ENCODE results near the gene SYNJ2BP.
"Not testable (repeated sequence)": the region's sequence is repeated elsewhere in the genome, so short reads cannot be mapped to it uniquely, and the experiment has no call there.

Gene SYNJ2BP, protein sequence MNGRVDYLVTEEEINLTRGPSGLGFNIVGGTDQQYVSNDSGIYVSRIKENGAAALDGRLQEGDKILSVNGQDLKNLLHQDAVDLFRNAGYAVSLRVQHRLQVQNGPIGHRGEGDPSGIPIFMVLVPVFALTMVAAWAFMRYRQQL

DNA sequence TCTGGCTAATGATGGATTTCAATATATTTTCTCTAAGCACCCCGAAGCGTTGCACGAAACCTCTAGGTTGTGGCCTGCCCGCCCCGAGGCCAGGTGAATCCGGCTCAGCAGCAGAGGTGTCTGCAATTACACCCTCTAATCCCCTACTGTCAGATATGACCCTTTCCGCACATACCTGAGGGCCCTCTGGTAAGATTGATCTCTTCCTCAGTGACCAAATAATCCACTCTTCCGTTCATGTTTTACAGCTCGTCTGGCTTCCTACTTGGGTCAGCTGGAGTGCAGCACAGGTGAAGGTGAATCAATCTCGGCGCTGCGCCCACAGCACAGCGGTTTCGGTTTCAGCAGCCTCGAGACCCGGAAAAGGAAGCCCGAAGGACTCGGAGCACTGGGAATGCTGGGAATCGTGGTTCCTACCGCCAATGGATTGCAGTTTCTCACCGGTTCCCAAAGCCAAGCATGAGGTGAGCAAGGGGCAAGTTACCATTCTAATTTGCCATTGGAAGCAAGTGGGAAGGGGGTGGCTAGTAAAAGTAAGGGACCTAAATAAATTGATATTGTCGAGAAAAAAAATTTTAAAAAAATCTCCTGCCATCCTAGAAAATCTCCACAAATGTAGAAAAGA lies at the start of gene SYNJ2BP:
Gene SYNJ2BP (minus strand): TSS at position 366 of the 625 bp plus-strand sequence. CDS start 127 bp downstream, at position 239.
- Histone ChIP-seq H3K27ac (ENCODE audit: low read length) (peak within 1 kb of the TSS; percentile 38), H3K36me3 (ENCODE audit: control insufficient read depth in 2 of 2, insufficient read depth in 2 of 2, low read length in 2 of 2) (peaks cover 0 to 2% of the 10 kb centered on the region in 2 donors), H3K4me3 (ENCODE audit: low read length in 2 of 2) (peak within 1 kb of the TSS; percentile 97), H3K4me1 (ENCODE audit: control insufficient read depth, insufficient read depth, low read length) (peaks cover 3% of the 10 kb centered on the region), H3K27me3 (ENCODE audit: control insufficient read depth in 1 of 2, insufficient read depth in 2 of 2, low read length in 2 of 2) (no peaks in the 10 kb centered on the region), H3K9ac (ENCODE audit: low read length in 2 of 2) (peak within 1 kb of the TSS; percentile 89 to 92), H3K9me3 (ENCODE audit: control insufficient read depth in 2 of 2, low read length in 2 of 2) (no peaks in the 10 kb centered on the region)

DNA sequence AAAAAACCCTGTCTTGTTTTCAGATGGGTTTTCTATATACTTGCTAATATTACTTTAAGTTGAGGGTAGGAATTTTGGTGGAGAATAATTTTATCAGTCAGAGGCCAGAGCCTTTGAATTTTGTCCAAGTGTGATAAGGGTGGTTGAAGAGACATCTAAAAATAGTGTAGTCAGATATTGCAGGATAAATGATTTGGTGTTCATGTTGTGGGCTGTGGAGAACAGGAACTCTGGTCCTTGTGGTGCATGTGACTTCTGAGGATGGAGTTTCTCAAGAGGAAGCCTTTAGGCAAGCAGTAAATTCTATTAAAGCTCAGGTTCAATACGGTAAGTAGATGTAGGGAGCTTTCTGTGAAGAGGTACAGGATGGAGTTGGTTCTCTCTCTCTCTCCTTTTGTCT lies 37.8 kb upstream of the SYNJ2BP start:
- H3K27me3 ChIP-seq (ENCODE audit: control insufficient read depth in 1 of 2, insufficient read depth in 2 of 2, low read length in 2 of 2): no peaks in the 10 kb centered on the region
- no peaks in the 10 kb centered on the region for H3K36me3 ChIP-seq (ENCODE audit: control insufficient read depth in 2 of 2, insufficient read depth in 2 of 2, low read length in 2 of 2)
- H3K4me3 ChIP-seq (ENCODE audit: low read length in 2 of 2): no peak overlapping the region
- no peaks in the 10 kb centered on the region for H3K4me1 ChIP-seq (ENCODE audit: control insufficient read depth, insufficient read depth, low read length)
- H3K9ac ChIP-seq (ENCODE audit: low read length in 2 of 2): no peak overlapping the region
- no peak overlapping the region for H3K27ac ChIP-seq (ENCODE audit: low read length)
- no peaks in the 10 kb centered on the region for H3K9me3 ChIP-seq (ENCODE audit: control insufficient read depth in 2 of 2, low read length in 2 of 2)

DNA sequence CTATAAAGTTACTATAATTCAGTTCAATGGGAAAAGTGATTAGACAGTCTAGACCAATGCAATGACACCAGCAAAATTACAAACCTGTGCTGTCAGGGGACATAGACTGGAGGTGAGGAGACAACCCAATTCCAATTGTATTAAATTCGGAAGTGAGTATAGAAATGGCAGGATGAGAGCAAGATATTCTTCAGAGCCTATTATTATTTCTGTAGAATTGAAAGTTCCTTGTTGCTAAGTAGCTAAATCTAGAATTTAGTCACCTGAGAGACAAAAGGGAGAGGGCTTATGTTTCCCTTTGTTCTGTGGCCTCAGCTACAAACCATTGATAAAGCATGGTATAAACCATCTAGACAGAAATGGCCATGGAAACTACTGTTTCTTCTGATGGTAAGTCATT lies 35.0 kb upstream of the SYNJ2BP start, which contains the start of gene ADAM21:
Gene ADAM21 (plus strand): TSS at position 301 of the 400 bp plus-strand sequence. CDS start 5,326 bp downstream, outside the sequence.
- no peak within 1 kb of the TSS for H3K27ac ChIP-seq (ENCODE audit: low read length)
- no peaks in the 10 kb centered on the region for H3K4me1 ChIP-seq (ENCODE audit: control insufficient read depth, insufficient read depth, low read length)
- H3K9me3 ChIP-seq (ENCODE audit: control insufficient read depth in 2 of 2, low read length in 2 of 2): no peaks in the 10 kb centered on the region
- no peaks in the 10 kb centered on the region for H3K27me3 ChIP-seq (ENCODE audit: control insufficient read depth in 1 of 2, insufficient read depth in 2 of 2, low read length in 2 of 2)
- no peaks in the 10 kb centered on the region for H3K36me3 ChIP-seq (ENCODE audit: control insufficient read depth in 2 of 2, insufficient read depth in 2 of 2, low read length in 2 of 2)
- no peak within 1 kb of the TSS for H3K9ac ChIP-seq (ENCODE audit: low read length in 2 of 2)
- no peak within 1 kb of the TSS for H3K4me3 ChIP-seq (ENCODE audit: low read length in 2 of 2)

DNA sequence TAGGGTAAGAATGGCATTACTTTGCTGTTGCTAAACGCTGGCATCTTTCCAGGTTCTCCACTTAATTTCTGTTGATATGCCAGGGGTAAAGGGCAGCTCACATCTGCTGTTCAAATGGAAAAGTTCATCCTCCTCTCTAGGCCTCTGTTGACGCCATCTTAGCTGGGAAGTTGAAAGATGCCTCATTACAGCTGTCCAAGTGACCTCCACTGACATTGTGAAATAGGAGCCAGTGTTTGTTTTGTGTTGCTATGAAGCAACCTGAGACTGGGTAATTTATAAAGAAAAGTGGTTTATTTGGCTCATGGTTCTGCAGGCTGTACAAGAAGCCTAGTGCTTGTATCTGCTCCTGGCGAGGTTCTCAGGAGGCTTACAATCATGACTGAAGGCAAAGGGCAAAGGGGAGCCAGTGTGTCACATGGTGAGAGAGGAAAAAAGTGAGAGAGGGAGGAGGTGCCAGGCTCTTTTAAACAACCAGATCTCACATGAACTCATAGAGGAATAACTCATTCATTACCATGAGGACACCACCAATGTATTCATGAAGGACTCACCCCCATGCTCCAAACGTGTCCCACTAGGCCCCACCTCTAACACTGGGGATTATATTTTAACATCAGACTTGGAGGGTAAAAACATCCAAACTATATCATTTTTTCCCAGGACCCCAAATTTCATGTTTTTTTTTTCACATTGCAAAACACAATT lies 31.9 kb upstream of the SYNJ2BP start:
- Histone ChIP-seq H3K36me3 (ENCODE audit: control insufficient read depth in 2 of 2, insufficient read depth in 2 of 2, low read length in 2 of 2) (no peaks in the 10 kb centered on the region), H3K9ac (ENCODE audit: low read length in 2 of 2) (no peak overlapping the region), H3K27me3 (ENCODE audit: control insufficient read depth in 1 of 2, insufficient read depth in 2 of 2, low read length in 2 of 2) (no peaks in the 10 kb centered on the region), H3K9me3 (ENCODE audit: control insufficient read depth in 2 of 2, low read length in 2 of 2) (no peaks in the 10 kb centered on the region), H3K4me1 (ENCODE audit: control insufficient read depth, insufficient read depth, low read length) (no peaks in the 10 kb centered on the region), H3K4me3 (ENCODE audit: low read length in 2 of 2) (no peak overlapping the region), H3K27ac (ENCODE audit: low read length) (no peak overlapping the region)

DNA sequence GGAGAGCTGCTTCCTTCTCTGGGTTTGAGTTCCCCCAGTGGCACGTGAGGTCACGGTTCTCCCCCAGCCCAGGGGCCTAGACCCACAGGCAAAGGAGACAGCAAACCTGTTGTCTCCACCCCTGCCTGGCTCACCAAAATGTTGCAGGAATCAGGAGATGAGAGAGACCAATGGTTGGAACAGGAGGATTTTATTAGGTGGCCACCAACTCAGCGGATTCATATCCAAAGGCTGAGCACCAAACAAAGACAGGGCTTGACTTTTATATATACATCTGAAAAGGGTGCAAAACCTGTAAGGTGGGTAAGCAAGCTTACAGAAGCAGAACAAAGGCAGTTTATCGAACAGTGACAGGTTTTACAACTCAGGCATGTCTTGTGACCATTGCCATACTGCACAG lies 25.9 kb upstream of the SYNJ2BP start:
- no peaks in the 10 kb centered on the region for H3K4me1 ChIP-seq (ENCODE audit: control insufficient read depth, insufficient read depth, low read length)
- H3K4me3 ChIP-seq (ENCODE audit: low read length in 2 of 2): no peak overlapping the region
- peaks cover 2 to 5% of the 10 kb centered on the region in 2 donors for H3K9me3 ChIP-seq (ENCODE audit: control insufficient read depth in 2 of 2, low read length in 2 of 2)
- H3K27me3 ChIP-seq (ENCODE audit: control insufficient read depth in 1 of 2, insufficient read depth in 2 of 2, low read length in 2 of 2): no peaks in the 10 kb centered on the region
- no peak overlapping the region for H3K27ac ChIP-seq (ENCODE audit: low read length)
- no peak overlapping the region for H3K9ac ChIP-seq (ENCODE audit: low read length in 2 of 2)
- no peaks in the 10 kb centered on the region for H3K36me3 ChIP-seq (ENCODE audit: control insufficient read depth in 2 of 2, insufficient read depth in 2 of 2, low read length in 2 of 2)

DNA sequence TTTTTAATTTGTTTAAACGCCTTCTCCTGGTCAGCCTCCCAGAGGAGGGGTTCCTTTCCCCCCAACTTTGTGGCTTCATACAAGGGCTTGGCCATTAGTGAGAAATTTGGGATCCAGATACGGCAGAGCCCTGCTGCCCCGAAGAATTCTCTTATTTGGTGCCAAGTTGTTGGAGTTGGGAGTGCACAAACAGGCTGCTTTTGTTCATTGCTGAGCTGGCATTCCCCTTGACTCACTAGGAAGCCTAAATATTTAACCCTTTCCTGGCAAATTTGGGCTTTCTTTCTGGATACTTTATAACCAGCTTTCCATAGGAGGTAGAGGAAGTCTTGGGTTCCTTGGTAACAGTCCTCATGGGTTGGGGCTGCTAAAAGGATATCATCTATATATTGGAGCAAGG lies 24.8 kb upstream of the SYNJ2BP start:
- Histone ChIP-seq H3K4me1 (ENCODE audit: control insufficient read depth, insufficient read depth, low read length) (no peaks in the 10 kb centered on the region), H3K27me3 (ENCODE audit: control insufficient read depth in 1 of 2, insufficient read depth in 2 of 2, low read length in 2 of 2) (peaks cover 0 to 2% of the 10 kb centered on the region in 2 donors), H3K27ac (ENCODE audit: low read length) (no peak overlapping the region), H3K4me3 (ENCODE audit: low read length in 2 of 2) (no peak overlapping the region), H3K9me3 (ENCODE audit: control insufficient read depth in 2 of 2, low read length in 2 of 2) (peaks cover 5 to 11% of the 10 kb centered on the region in 2 donors), H3K9ac (ENCODE audit: low read length in 2 of 2) (no peak overlapping the region), H3K36me3 (ENCODE audit: control insufficient read depth in 2 of 2, insufficient read depth in 2 of 2, low read length in 2 of 2) (no peaks in the 10 kb centered on the region)

DNA sequence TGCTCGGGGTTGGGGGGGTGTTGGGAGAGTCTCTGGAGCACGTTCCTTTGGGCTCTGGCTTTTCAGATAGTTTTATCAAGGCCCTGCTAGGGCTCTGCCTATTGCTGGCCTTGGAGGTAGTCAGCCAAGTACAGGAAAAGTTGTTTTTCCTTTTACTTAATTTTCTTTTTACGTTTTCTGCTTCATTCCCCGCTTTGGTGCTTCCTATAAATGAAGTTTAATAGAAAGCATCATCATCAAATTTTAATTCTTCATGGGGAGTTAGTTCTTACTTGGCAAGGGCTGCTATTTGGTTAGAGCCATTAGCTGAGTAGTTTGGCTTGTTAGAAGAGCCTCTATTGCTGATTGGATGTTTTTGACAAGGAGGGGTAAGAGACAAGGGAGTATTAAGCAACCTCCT lies 20.0 kb upstream of the SYNJ2BP start:
- Histone ChIP-seq H3K4me1 (ENCODE audit: control insufficient read depth, insufficient read depth, low read length) (no peaks in the 10 kb centered on the region), H3K9me3 (ENCODE audit: control insufficient read depth in 2 of 2, low read length in 2 of 2) (peaks cover 4 to 8% of the 10 kb centered on the region in 2 donors), H3K9ac (ENCODE audit: low read length in 2 of 2) (no peak overlapping the region), H3K27ac (ENCODE audit: low read length) (no peak overlapping the region), H3K27me3 (ENCODE audit: control insufficient read depth in 1 of 2, insufficient read depth in 2 of 2, low read length in 2 of 2) (peaks cover 0 to 2% of the 10 kb centered on the region in 2 donors), H3K4me3 (ENCODE audit: low read length in 2 of 2) (no peak overlapping the region), H3K36me3 (ENCODE audit: control insufficient read depth in 2 of 2, insufficient read depth in 2 of 2, low read length in 2 of 2) (no peaks in the 10 kb centered on the region)

DNA sequence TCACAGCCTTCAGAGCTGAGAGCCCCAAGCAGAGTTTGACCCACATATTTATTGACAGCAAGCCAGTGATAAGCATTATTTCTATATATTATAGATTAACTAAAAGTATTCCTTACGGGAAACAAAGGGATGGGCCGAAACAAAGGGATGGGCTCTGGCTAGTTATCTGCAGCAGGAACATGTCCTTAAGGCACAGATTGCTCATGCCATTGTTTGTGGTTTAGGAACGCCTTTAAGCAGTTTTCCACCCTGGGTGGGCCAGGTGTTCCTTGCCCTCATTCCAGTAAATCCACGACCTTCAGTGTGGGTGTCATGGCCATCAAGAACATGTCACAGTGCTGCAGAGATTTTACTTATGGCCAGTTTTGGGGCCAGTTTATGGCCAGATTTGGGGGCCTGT lies 9.7 kb upstream of the SYNJ2BP start:
- H3K27ac ChIP-seq (ENCODE audit: low read length); H3K4me3 ChIP-seq (ENCODE audit: low read length in 2 of 2); H3K36me3 ChIP-seq (ENCODE audit: control insufficient read depth in 2 of 2, insufficient read depth in 2 of 2, low read length in 2 of 2); H3K9me3 ChIP-seq (ENCODE audit: control insufficient read depth in 2 of 2, low read length in 2 of 2); H3K27me3 ChIP-seq (ENCODE audit: control insufficient read depth in 1 of 2, insufficient read depth in 2 of 2, low read length in 2 of 2); H3K9ac ChIP-seq (ENCODE audit: low read length in 2 of 2); H3K4me1 ChIP-seq (ENCODE audit: control insufficient read depth, insufficient read depth, low read length): not testable (repeated sequence)

DNA sequence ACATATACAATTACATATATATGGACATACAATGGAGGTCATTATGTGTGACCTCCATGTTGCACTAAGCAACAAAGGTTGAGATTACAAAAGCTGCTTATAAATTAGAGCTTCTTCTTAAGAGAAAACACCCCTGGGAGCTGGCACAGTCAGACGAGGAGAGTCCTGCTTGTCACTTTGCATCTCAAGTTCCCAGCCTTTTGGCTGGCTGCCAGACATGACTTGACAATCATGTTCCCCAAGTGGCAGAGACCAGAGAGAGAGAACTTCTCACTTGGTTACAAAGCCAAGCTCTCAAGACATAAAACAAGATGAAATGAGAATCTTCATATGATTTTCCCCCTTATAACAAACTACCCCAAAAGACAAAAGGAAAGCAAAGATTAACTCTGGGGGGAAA lies 8.5 kb upstream of the SYNJ2BP start:
- no peaks in the 10 kb centered on the region for H3K4me1 ChIP-seq (ENCODE audit: control insufficient read depth, insufficient read depth, low read length)
- no peaks in the 10 kb centered on the region for H3K36me3 ChIP-seq (ENCODE audit: control insufficient read depth in 2 of 2, insufficient read depth in 2 of 2, low read length in 2 of 2)
- H3K9me3 ChIP-seq (ENCODE audit: control insufficient read depth in 2 of 2, low read length in 2 of 2): no peaks in the 10 kb centered on the region
- H3K27ac ChIP-seq (ENCODE audit: low read length): no peak overlapping the region
- no peak overlapping the region for H3K9ac ChIP-seq (ENCODE audit: low read length in 2 of 2)
- no peak overlapping the region for H3K4me3 ChIP-seq (ENCODE audit: low read length in 2 of 2)
- H3K27me3 ChIP-seq (ENCODE audit: control insufficient read depth in 1 of 2, insufficient read depth in 2 of 2, low read length in 2 of 2): no peaks in the 10 kb centered on the region

DNA sequence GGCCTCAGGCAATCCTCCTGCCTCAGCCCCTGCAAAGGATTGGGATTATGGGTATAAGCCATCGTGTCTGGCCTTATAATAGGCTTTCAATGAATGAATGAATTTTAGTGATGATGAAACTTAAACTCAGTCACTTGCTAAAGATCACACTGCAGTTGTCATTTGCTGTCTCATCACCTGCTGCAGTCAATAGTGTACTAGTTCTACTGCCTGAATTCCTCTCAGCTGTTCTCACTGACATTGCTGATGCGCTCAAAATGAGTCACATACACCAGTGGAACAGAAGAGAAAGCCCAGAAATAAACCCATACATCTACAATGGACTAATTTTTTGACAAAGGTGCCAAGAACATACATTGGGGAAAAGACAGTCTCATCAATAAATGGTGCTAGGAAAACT lies 5.6 kb upstream of the SYNJ2BP start:
- no peak overlapping the region for H3K9ac ChIP-seq (ENCODE audit: low read length in 2 of 2)
- no peaks in the 10 kb centered on the region for H3K9me3 ChIP-seq (ENCODE audit: control insufficient read depth in 2 of 2, low read length in 2 of 2)
- no peaks in the 10 kb centered on the region for H3K27me3 ChIP-seq (ENCODE audit: control insufficient read depth in 1 of 2, insufficient read depth in 2 of 2, low read length in 2 of 2)

More for the DNA sequence above, 5.6 kb upstream of the SYNJ2BP start:
- Histone ChIP-seq H3K4me1 (ENCODE audit: control insufficient read depth, insufficient read depth, low read length) (no peaks in the 10 kb centered on the region), H3K27ac (ENCODE audit: low read length) (no peak overlapping the region), H3K4me3 (ENCODE audit: low read length in 2 of 2) (no peak overlapping the region), H3K36me3 (ENCODE audit: control insufficient read depth in 2 of 2, insufficient read depth in 2 of 2, low read length in 2 of 2) (no peaks in the 10 kb centered on the region)

All from stomach smooth muscle (tissue), 2 donors.